PFSK-1 (cell line): Measurements from ENCODE around the gene PAF1.

Experiments
- FOXP2 ChIP-seq: optimal IDR thresholded peaks from 2 replicates; pipeline ENCODE3; 2011; ENCODE audit warnings: borderline replicate concordance, control low read depth, inconsistent platforms; ENCODE audit not compliant: insufficient read depth; ENCODE audit errors: extremely low read length, extremely low read depth
- POLR2AphosphoS5 ChIP-seq: IDR thresholded peaks from 2 replicates; pipeline ENCODE4 v1.6.1; 2012; ENCODE audit warnings: low read depth, mild to moderate bottlenecking, control low read depth, low read length, moderate library complexity
- SIN3A ChIP-seq: IDR thresholded peaks from 2 replicates; pipeline ENCODE4 v1.6.1; 2012; ENCODE audit warnings: mild to moderate bottlenecking, low read length, moderate library complexity, borderline replicate concordance; ENCODE audit not compliant: insufficient read depth
- TAF1 ChIP-seq: IDR thresholded peaks from 2 replicates; pipeline ENCODE4 v1.6.1; 2012; ENCODE audit warnings: low read length, control low read depth, borderline replicate concordance; ENCODE audit not compliant: insufficient read depth
- TF ChIP-seq, protein P1 (sequence below), 2 experiments: IDR thresholded peaks; 2 replicates each; pipeline versions ENCODE4 v1.6.1 to v1.8.0; 2011 to 2012; ENCODE audit warnings: low read depth in 2 of 2, low read length in 2 of 2, control low read depth in 1 of 2, inconsistent platforms in 1 of 2, mild to moderate bottlenecking in 1 of 2, moderate library complexity in 1 of 2; ENCODE audit not compliant: insufficient read depth in 1 of 2

DNA sequence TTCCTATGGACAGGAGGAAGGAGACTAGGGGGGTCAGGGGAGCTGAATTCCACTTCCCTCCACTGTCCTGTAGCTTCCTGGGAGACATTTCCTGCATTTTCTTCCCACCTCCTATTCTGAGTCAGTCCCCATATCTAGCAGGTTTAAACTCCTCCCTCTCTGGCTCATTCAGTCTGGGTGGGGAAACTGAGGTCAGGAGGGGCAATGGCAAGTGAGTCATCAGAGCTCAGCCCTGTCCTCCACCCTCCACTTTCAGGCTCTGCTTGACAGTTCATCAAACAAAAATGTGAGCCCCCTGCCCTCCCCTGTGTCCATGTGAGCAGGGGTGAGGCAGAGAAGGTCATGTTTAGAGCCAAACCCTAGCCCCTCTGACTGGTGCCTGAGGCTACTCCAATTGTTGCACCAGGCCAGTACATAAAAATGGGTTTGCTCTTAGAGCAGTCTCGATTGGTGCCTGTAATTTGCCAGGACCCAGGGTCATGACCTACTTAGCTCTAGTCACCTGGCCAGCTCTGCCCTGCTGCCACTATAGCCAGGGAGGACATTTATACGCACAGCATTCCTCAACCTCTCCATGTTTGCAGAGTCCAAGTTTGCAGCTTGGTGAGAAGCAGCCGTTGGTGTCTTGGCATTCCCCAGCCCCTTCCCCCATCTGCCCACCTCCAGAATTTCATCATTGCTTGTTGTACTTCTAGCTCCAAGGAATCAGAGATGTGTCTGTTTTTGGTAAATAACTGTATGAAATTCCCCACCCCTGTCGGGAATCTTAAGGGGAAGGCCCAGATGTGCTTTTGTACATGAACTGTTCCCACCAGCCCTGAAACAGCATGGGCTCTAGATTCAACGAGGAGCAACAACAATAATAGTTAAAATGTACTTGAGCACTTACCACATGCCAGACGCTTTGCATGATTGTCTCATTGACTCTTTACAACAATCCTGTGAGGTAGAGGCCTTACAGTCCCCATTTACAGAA is 27.9 kb downstream of the PAF1 start:
- TF ChIP-seq TAF1 = no peak
- no peak for TF ChIP-seq SIN3A
- TF ChIP-seq, protein P1, sequence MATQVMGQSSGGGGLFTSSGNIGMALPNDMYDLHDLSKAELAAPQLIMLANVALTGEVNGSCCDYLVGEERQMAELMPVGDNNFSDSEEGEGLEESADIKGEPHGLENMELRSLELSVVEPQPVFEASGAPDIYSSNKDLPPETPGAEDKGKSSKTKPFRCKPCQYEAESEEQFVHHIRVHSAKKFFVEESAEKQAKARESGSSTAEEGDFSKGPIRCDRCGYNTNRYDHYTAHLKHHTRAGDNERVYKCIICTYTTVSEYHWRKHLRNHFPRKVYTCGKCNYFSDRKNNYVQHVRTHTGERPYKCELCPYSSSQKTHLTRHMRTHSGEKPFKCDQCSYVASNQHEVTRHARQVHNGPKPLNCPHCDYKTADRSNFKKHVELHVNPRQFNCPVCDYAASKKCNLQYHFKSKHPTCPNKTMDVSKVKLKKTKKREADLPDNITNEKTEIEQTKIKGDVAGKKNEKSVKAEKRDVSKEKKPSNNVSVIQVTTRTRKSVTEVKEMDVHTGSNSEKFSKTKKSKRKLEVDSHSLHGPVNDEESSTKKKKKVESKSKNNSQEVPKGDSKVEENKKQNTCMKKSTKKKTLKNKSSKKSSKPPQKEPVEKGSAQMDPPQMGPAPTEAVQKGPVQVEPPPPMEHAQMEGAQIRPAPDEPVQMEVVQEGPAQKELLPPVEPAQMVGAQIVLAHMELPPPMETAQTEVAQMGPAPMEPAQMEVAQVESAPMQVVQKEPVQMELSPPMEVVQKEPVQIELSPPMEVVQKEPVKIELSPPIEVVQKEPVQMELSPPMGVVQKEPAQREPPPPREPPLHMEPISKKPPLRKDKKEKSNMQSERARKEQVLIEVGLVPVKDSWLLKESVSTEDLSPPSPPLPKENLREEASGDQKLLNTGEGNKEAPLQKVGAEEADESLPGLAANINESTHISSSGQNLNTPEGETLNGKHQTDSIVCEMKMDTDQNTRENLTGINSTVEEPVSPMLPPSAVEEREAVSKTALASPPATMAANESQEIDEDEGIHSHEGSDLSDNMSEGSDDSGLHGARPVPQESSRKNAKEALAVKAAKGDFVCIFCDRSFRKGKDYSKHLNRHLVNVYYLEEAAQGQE (IDR thresholded peaks at IDR 0.05; ENCODE audit: insufficient read depth in 1 of 2, low read depth in 2 of 2, low read length in 2 of 2) = no peak
- TF ChIP-seq POLR2AphosphoS5 = no peak
- TF ChIP-seq FOXP2 = no peak
